Measurements from ENCODE around the gene VSIG8. TPM values are rescaled to one million over a fixed set of nuclear protein-coding genes. Genes with fewer than 3 reads are reported as not detected.

Gene VSIG8
- total and polyA plus RNA-seq, 9 of the 15 experiments (the other 6 are each of a cell fraction or from before 2014, with no cell fraction given), result not detected

DNA sequence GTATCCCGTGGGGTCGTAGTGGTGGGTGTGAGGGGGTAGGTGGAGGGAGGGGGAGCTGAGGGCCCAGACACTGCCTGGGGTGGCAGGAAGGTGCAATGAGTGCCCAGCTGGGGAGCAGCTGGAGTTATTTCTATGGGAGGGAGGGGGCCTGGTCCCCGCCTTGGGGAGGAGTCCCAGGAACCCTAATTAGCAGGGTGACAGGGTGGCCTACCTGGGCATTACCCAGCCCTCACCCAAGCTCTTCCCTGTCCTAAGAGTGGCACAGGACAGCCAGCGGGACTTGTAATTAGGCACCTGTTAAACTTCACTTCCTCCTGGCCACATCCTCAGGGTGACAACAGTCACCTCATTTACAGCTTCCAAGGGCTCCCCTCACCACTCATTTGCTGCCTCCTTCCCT, at the start of gene VSIG8 (continued):
- TF ChIP-seq CHD7 (IDR thresholded peaks at IDR 0.05; ENCODE audit: low read depth, low read length) (no peak), STAT5B (CRISPR knock-in tag; IDR thresholded peaks at IDR 0.05) (no peak), ZC3H11A (IDR thresholded peaks at IDR 0.05; ENCODE audit: low read depth, low read length) (no peak), RBFOX2 (IDR thresholded peaks at IDR 0.05; ENCODE audit: low read depth, low read length) (no peak), CEBPZ (IDR thresholded peaks at IDR 0.05; ENCODE audit: borderline replicate concordance, low read depth, low read length) (no peak), OTX1 (CRISPR knock-in tag; IDR thresholded peaks at IDR 0.05) (no peak), CXXC5 (CRISPR knock-in tag; IDR thresholded peaks at IDR 0.05) (no peak)
- TF ChIP-seq, protein P1, sequence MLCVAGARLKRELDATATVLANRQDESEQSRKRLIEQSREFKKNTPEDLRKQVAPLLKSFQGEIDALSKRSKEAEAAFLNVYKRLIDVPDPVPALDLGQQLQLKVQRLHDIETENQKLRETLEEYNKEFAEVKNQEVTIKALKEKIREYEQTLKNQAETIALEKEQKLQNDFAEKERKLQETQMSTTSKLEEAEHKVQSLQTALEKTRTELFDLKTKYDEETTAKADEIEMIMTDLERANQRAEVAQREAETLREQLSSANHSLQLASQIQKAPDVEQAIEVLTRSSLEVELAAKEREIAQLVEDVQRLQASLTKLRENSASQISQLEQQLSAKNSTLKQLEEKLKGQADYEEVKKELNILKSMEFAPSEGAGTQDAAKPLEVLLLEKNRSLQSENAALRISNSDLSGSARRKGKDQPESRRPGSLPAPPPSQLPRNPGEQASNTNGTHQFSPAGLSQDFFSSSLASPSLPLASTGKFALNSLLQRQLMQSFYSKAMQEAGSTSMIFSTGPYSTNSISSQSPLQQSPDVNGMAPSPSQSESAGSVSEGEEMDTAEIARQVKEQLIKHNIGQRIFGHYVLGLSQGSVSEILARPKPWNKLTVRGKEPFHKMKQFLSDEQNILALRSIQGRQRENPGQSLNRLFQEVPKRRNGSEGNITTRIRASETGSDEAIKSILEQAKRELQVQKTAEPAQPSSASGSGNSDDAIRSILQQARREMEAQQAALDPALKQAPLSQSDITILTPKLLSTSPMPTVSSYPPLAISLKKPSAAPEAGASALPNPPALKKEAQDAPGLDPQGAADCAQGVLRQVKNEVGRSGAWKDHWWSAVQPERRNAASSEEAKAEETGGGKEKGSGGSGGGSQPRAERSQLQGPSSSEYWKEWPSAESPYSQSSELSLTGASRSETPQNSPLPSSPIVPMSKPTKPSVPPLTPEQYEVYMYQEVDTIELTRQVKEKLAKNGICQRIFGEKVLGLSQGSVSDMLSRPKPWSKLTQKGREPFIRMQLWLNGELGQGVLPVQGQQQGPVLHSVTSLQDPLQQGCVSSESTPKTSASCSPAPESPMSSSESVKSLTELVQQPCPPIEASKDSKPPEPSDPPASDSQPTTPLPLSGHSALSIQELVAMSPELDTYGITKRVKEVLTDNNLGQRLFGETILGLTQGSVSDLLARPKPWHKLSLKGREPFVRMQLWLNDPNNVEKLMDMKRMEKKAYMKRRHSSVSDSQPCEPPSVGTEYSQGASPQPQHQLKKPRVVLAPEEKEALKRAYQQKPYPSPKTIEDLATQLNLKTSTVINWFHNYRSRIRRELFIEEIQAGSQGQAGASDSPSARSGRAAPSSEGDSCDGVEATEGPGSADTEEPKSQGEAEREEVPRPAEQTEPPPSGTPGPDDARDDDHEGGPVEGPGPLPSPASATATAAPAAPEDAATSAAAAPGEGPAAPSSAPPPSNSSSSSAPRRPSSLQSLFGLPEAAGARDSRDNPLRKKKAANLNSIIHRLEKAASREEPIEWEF (CRISPR knock-in tag; IDR thresholded peaks at IDR 0.05), result no peak

Data from K562 (cell line).